Activated CD4-positive, alpha-beta memory T cell treated with anti-CD3 and anti-CD28 coated beads for 36 hours (primary cell): ENCODE results near the gene LSAMP. TPM values are rescaled to one million over a fixed set of nuclear protein-coding genes. Genes with fewer than 3 reads are reported as not detected.

Source experiments
- CTCF ChIA-PET: fragments of 350-600 bp; sonication (Branson Sonifier 250); formaldehyde crosslinking; loops from one replicate; lab custom pipeline; 2021; ENCODE audit warnings: antibody characterized with exemption, inconsistent platforms; lab: Charles Lee
- POLR2A ChIA-PET: fragments of 350-600 bp; sonication (Branson Sonifier 250); formaldehyde crosslinking; loops from one replicate; lab custom pipeline; 2021; ENCODE audit warnings: antibody characterized with exemption; lab: Charles Lee
- DNase-seq: peaks from one replicate; pipeline ENCODE4 v3.0.0-alpha.2; 2020
- H3K27ac Mint-ChIP-seq: one replicate; pipeline ENCODE4 v1.8.0; 2021; ENCODE audit warnings: mixed read lengths
- H3K27me3 Mint-ChIP-seq: one replicate; pipeline ENCODE4 v1.8.0; 2021; ENCODE audit warnings: mixed read lengths
- H3K36me3 Mint-ChIP-seq: one replicate; pipeline ENCODE4 v1.8.0; 2021; ENCODE audit warnings: mixed read lengths
- H3K4me1 Mint-ChIP-seq: one replicate; pipeline ENCODE4 v1.8.0; 2021; ENCODE audit warnings: low read depth, mixed read lengths
- H3K4me3 Mint-ChIP-seq: one replicate; pipeline ENCODE4 v1.8.0; 2021; ENCODE audit warnings: mild to moderate bottlenecking, mixed read lengths
- H3K9me3 Mint-ChIP-seq: one replicate; pipeline ENCODE4 v1.8.0; 2021; ENCODE audit warnings: mixed read lengths
- intact Hi-C: fragments of 100-400 bp; cut with micrococcal nuclease; formaldehyde crosslinking; loops from one replicate; pipeline ENCODE4 v1.15.1; 2023
- total RNA-seq, 2 experiments: library from RNA; stranded (reverse); gene quantifications; one replicate each; pipeline ENCODE4 v1.2.3, GENCODE V29; 2021

Gene LSAMP
- total RNA-seq, 2 experiments from 2014 or later = not detected

DNA sequence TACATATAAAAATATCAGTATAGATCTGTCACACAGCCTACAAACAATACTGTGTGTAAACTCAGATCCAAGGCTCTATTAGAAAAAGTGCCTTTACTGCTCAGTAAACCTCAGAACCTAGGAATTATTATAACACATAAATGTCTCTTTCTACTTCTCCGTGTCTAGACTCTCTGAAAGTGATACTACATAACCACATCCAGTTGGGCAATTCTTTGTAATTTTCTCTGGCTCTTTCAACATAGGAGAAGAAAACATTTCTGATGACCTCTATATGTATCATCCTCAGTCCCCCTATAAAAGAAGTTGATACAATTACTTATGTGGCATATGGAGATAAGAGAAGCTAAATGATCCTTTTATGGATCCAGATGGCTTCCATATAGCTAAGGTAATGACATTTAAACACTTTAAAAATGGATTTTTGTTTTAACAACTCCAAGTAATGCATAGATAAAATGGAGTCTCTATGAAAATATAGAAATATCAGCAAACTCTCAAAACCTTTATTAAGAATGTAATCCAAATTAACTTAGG lies 104.5 kb downstream of the LSAMP start:
- DNase-seq = no peak
- Mint-ChIP-seq H3K27me3 (no peaks in the 10 kb centered on the region), H3K36me3 (no peaks in the 10 kb centered on the region), H3K9me3 (no peaks in the 10 kb centered on the region), H3K27ac (no peak overlapping the region), H3K4me1 (no peaks in the 10 kb centered on the region), H3K4me3 (no peak overlapping the region)
- intact Hi-C loops = no loop called here
- ChIA-PET POLR2A (no interaction called here), CTCF (no interaction called here)

DNA sequence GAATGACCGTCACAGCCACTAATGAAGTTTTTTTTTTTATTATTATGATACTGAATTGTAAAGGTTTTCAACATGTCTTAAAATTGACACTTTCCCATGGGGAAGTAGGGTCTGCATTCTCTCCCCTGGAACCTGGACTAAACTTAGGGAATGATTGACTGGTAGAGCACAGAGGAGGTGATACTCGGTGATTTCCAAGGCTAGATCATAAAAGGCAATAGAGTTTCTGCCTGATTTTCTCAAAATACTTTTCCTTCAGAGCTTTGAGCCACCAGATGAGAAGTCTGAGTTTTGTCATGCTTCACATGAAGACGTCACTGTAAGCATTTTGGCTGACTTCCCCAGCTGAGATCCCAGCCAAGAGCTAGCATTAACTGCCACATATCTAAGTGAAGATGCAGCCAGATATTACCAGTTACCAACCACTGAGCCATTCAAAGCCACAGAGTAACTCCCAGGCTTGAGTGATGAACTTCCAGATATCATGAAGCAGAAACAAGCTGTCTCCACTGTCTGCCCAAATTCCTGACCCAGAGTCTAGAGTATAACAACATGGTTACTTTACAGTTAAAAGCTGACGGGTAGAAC lies 105.8 kb downstream of the LSAMP start:
- H3K9me3 Mint-ChIP-seq = no peaks in the 10 kb centered on the region

GRCh38 chr3:116338713-116339112 lies 106.6 kb downstream of the LSAMP start:
- no peak overlapping the region for H3K27ac Mint-ChIP-seq
- no peak for DNase-seq
- ChIA-PET CTCF (no interaction called here), POLR2A (no interaction called here)
- H3K36me3 Mint-ChIP-seq = no peaks in the 10 kb centered on the region
- no peaks in the 10 kb centered on the region for H3K27me3 Mint-ChIP-seq
- no peaks in the 10 kb centered on the region for H3K9me3 Mint-ChIP-seq
- no peak overlapping the region for H3K4me3 Mint-ChIP-seq
- intact Hi-C loops = no loop called here
- no peaks in the 10 kb centered on the region for H3K4me1 Mint-ChIP-seq

More for the DNA sequence above, 105.8 kb downstream of the LSAMP start:
- intact Hi-C loops = no loop called here
- ChIA-PET POLR2A (no interaction called here), CTCF (no interaction called here)
- no peak overlapping the region for H3K4me3 Mint-ChIP-seq
- H3K27me3 Mint-ChIP-seq = no peaks in the 10 kb centered on the region
- no peaks in the 10 kb centered on the region for H3K36me3 Mint-ChIP-seq
- H3K27ac Mint-ChIP-seq = no peak overlapping the region
- H3K4me1 Mint-ChIP-seq = no peaks in the 10 kb centered on the region
- DNase-seq = no peak

DNA sequence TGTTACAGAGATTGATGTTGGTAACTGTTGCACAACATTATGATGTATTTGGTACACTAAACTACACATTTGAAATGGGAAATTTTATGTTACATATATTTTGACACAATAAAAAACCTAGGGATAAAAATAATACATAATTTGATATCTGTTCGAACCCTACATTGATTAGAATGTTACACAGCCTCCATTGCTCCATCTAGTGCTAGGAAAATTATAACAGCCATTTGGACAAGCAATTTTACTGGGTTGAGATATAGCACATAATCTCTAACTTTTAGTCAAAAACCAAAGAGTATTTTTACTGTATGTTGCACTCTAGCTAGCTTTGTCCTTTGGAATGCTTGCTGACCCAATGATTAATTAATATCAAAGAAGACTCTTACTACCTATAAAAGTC lies 108.1 kb downstream of the LSAMP start:
- intact Hi-C loops = no loop called here
- Mint-ChIP-seq H3K9me3 (peaks cover 2% of the 10 kb centered on the region), H3K27me3 (no peaks in the 10 kb centered on the region), H3K36me3 (no peaks in the 10 kb centered on the region), H3K4me1 (no peaks in the 10 kb centered on the region), H3K27ac (no peak overlapping the region), H3K4me3 (no peak overlapping the region)
- CTCF ChIA-PET = no interaction called here
- DNase-seq = no peak
- POLR2A ChIA-PET = no interaction called here

DNA sequence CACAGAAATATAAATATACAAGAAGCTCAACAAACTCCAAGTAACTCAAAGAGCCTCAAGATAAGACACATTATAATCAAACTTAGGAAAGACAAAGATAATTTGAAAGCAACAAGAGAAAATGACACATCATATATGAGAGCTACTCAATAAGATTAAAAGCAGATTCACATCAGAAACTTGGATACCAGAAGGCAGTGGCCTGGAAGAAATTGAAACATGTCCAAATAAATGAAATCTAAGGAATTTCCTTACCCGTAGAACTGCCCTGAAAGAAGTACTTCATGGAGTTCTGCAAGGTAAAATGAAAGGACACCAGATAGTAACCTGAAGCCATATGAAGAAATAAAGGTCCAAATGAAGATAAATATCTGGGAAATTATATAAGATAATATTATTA lies 113.9 kb downstream of the LSAMP start:
- Mint-ChIP-seq H3K4me1 (no peaks in the 10 kb centered on the region), H3K4me3 (no peak overlapping the region), H3K36me3 (no peaks in the 10 kb centered on the region), H3K27me3 (no peaks in the 10 kb centered on the region), H3K27ac (no peak overlapping the region), H3K9me3 (peaks cover 7% of the 10 kb centered on the region)
- ChIA-PET POLR2A (no interaction called here), CTCF (no interaction called here)
- DNase-seq = no peak
- intact Hi-C loops = no loop called here

DNA sequence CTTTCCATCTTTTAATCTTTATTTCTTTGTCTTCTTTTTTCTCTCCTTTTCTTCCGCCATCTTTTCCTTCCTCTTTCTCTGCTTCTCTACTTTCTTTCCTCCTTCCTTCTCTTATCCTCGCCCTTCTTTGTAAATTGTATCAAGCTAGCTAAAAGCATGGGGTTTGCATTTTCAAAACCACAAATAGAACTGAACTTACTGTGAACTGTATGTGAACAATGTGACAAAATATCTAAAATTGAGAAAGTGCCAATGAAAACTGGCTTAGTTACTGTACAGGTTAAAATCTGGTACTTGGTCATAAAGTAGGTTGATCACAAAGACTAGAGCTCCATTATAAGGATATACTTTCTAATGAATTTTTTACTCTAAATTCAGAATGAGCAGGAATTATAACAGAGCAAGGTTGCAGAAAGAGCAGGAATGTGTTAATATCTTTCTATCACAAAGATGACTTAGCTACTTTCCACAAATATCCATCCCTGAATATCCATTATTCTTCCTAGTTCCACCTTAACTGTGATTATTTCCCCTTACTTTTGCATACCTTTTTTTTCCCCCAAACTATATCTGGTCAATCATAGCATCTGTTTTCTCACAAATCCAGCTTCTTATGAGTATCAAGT lies 122.4 kb downstream of the LSAMP start:
- H3K27ac Mint-ChIP-seq = no peak overlapping the region
- H3K4me3 Mint-ChIP-seq = no peak overlapping the region
- no peaks in the 10 kb centered on the region for H3K36me3 Mint-ChIP-seq
- no peaks in the 10 kb centered on the region for H3K4me1 Mint-ChIP-seq
- ChIA-PET CTCF (no interaction called here), POLR2A (no interaction called here)
- no peaks in the 10 kb centered on the region for H3K27me3 Mint-ChIP-seq
- no peak for DNase-seq
- peaks cover under 1% of the 10 kb centered on the region for H3K9me3 Mint-ChIP-seq
- intact Hi-C loops = no loop called here

- no peaks in the 10 kb centered on the region for H3K27me3 Mint-ChIP-seq
- DNase-seq = no peak
These were observed 126.9 kb downstream of the LSAMP start for GRCh38 chr3:116318370-116318769.

DNA sequence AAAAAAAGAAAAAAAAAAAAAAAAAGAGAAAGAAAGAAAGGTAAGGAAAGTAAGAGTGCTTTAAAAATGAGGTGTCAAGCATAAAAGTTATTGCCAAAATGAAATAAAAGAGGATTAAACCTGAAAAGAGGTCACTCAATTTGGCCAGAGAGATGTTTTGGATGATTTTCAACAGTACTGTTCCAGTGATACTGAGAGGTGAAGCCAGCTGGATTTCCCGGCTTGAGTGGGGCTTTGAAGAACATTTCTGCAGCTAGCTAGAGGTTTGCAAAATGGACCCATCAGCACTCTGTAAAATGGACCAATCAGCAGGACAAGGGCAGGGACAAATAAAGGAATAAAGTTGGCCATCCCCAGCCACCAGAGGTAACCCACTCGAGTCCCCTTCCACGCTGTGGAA lies 128.5 kb downstream of the LSAMP start:
- no peak overlapping the region for H3K27ac Mint-ChIP-seq
- H3K27me3 Mint-ChIP-seq = no peaks in the 10 kb centered on the region
- DNase-seq = no peak
- no peaks in the 10 kb centered on the region for H3K9me3 Mint-ChIP-seq
- intact Hi-C loops = no loop called here
- H3K4me3 Mint-ChIP-seq = no peak overlapping the region
- H3K36me3 Mint-ChIP-seq = no peaks in the 10 kb centered on the region
- CTCF ChIA-PET = no interaction called here
- no peaks in the 10 kb centered on the region for H3K4me1 Mint-ChIP-seq
- POLR2A ChIA-PET = no interaction called here

More at GRCh38 chr3:116318370-116318769, 126.9 kb downstream of the LSAMP start:
- Mint-ChIP-seq H3K9me3 (no peaks in the 10 kb centered on the region), H3K4me1 (no peaks in the 10 kb centered on the region), H3K36me3 (no peaks in the 10 kb centered on the region), H3K27ac (no peak overlapping the region), H3K4me3 (no peak overlapping the region)
- CTCF ChIA-PET = no interaction called here
- intact Hi-C loops = no loop called here
- POLR2A ChIA-PET = no interaction called here

GRCh38 chr3:116314476-116314875 lies 130.8 kb downstream of the LSAMP start:
- ChIA-PET POLR2A (no interaction called here), CTCF (no interaction called here)
- DNase-seq = no peak
- intact Hi-C loops = no loop called here
- H3K9me3 Mint-ChIP-seq = no peaks in the 10 kb centered on the region
- no peak overlapping the region for H3K27ac Mint-ChIP-seq
- H3K4me1 Mint-ChIP-seq = no peaks in the 10 kb centered on the region
- H3K4me3 Mint-ChIP-seq = no peak overlapping the region
- H3K27me3 Mint-ChIP-seq = no peaks in the 10 kb centered on the region
- no peaks in the 10 kb centered on the region for H3K36me3 Mint-ChIP-seq

- POLR2A ChIA-PET = no interaction called here
- Mint-ChIP-seq H3K36me3 (no peaks in the 10 kb centered on the region), H3K27me3 (no peaks in the 10 kb centered on the region), H3K4me1 (no peaks in the 10 kb centered on the region), H3K9me3 (no peaks in the 10 kb centered on the region), H3K4me3 (no peak overlapping the region), H3K27ac (no peak overlapping the region)
- intact Hi-C loops = no loop called here
- no peak for DNase-seq
- CTCF ChIA-PET = no interaction called here
These were observed 138.6 kb downstream of the LSAMP start for GRCh38 chr3:116306720-116307119.

GRCh38 chr3:116306149-116306548 lies 139.1 kb downstream of the LSAMP start:
- no peak overlapping the region for H3K27ac Mint-ChIP-seq
- ChIA-PET CTCF (no interaction called here), POLR2A (no interaction called here)
- no peaks in the 10 kb centered on the region for H3K4me1 Mint-ChIP-seq
- intact Hi-C loops = no loop called here
- H3K36me3 Mint-ChIP-seq = no peaks in the 10 kb centered on the region
- no peaks in the 10 kb centered on the region for H3K9me3 Mint-ChIP-seq
- H3K27me3 Mint-ChIP-seq = no peaks in the 10 kb centered on the region
- no peak for DNase-seq
- no peak overlapping the region for H3K4me3 Mint-ChIP-seq

DNA sequence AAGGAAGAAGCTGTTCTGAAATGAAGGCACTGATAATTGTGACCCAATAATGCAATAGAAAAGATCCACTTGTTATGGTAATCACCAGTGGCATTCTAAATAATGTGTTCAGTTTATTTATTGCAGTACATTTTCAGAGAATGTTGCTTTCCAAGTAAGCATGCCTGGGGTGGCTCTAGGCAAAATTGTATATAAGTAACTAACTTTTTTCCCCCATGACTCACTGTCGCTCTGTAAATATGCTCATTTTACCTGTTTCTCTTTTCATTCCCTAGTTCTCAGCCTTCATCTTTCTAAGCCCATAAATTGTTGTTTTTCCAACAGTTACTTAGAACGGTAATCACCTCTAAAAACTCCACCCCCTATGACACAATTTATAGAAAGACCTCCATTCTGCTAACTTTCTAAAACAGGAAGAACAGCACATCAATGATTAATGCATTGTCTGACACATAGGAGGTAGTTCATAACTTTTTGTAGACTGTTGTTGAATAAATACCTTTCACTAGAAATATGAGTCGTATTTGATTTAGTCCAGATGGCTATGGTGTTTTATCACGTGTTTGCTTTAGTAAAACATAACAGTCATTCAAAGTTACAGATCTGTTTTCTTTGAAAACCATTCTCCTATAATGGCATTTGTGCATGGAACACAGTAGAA lies 143.1 kb downstream of the LSAMP start:
- DNase-seq = no peak
- POLR2A ChIA-PET = no interaction called here
- no peaks in the 10 kb centered on the region for H3K9me3 Mint-ChIP-seq
- no peaks in the 10 kb centered on the region for H3K4me1 Mint-ChIP-seq
- CTCF ChIA-PET = no interaction called here
- H3K4me3 Mint-ChIP-seq = no peak overlapping the region
- intact Hi-C loops = no loop called here
- H3K27me3 Mint-ChIP-seq = no peaks in the 10 kb centered on the region
- no peaks in the 10 kb centered on the region for H3K36me3 Mint-ChIP-seq
- H3K27ac Mint-ChIP-seq = no peak overlapping the region

- no peak for DNase-seq
- CTCF ChIA-PET = no interaction called here
- no peak overlapping the region for H3K27ac Mint-ChIP-seq
- no peaks in the 10 kb centered on the region for H3K27me3 Mint-ChIP-seq
- no peaks in the 10 kb centered on the region for H3K4me1 Mint-ChIP-seq
- intact Hi-C loops = no loop called here
- H3K9me3 Mint-ChIP-seq = no peaks in the 10 kb centered on the region
- POLR2A ChIA-PET = no interaction called here
- H3K4me3 Mint-ChIP-seq = no peak overlapping the region
- no peaks in the 10 kb centered on the region for H3K36me3 Mint-ChIP-seq
These were observed 143.9 kb downstream of the LSAMP start for GRCh38 chr3:116301422-116301821.
